ENCODE data around the gene LINS1.

The LINS1 gene

GRCh38 chr15:100553468-100553867 lies 48.5 kb downstream of the LINS1 start:
- no peak for DNase-seq

- DNase-seq = no peak
Observed at GRCh38 chr15:100547961-100548360, 54.0 kb downstream of the LINS1 start.

GRCh38 chr15:100544946-100545345 lies 57.0 kb downstream of the LINS1 start:
- no peak for DNase-seq

- no peak for DNase-seq
Observed at GRCh38 chr15:100544338-100544841, 57.6 kb downstream of the LINS1 start.

- DNase-seq = no peak
Observed at GRCh38 chr15:100542290-100542689, 59.7 kb downstream of the LINS1 start.

- peak; percentile 80 to 91 for DNase-seq
Observed at GRCh38 chr15:100537331-100537730, 64.7 kb downstream of the LINS1 start.

- DNase-seq = no peak
Observed at GRCh38 chr15:100536733-100537132, 65.3 kb downstream of the LINS1 start.

GRCh38 chr15:100533886-100534285 lies 68.1 kb downstream of the LINS1 start:
- no peak for DNase-seq

- no peak for DNase-seq
Observed at GRCh38 chr15:100531823-100532327, 70.1 kb downstream of the LINS1 start.

- DNase-seq = peak in 1 of 2 donors; percentile 14
Observed at GRCh38 chr15:100531204-100531603, 70.8 kb downstream of the LINS1 start.

GRCh38 chr15:100529556-100529955 lies 72.4 kb downstream of the LINS1 start:
- DNase-seq = no peak

- no peak for DNase-seq
Observed at GRCh38 chr15:100528833-100529428, 73.1 kb downstream of the LINS1 start, which contains the start of gene CERS3. TSS of gene CERS3 (minus strand) at chr15:100528950. CDS start at chr15:100501849, 27,101 bp downstream.

- DNase-seq = no peak
Observed at GRCh38 chr15:100526027-100526481, 75.9 kb downstream of the LINS1 start.

- DNase-seq = no peak
Observed at GRCh38 chr15:100525436-100525835, 76.5 kb downstream of the LINS1 start.

GRCh38 chr15:100524326-100524725 lies 77.7 kb downstream of the LINS1 start:
- DNase-seq = no peak

- no peak for DNase-seq
Observed at GRCh38 chr15:100521907-100522306, 80.1 kb downstream of the LINS1 start.

GRCh38 chr15:100520132-100520921 lies 81.7 kb downstream of the LINS1 start:
- peak; percentile 24 to 39 for DNase-seq

- no peak for DNase-seq
Observed at GRCh38 chr15:100517846-100518245, 84.1 kb downstream of the LINS1 start.
